Mesothelial cell of epicardium (in vitro differentiated cells): ENCODE measurements around the gene RCAN3. TPM values are rescaled to one million over a fixed set of nuclear protein-coding genes. Genes with fewer than 3 reads are reported as not detected.

Experiments used
- DNase-seq, 2 experiments: peaks; one replicate each; pipeline ENCODE4 v3.0.0; 2021; ENCODE audit warnings: low spot score in 2 of 2; ENCODE audit not compliant: unreplicated experiment in 2 of 2
- H3K27ac Mint-ChIP-seq: 2 replicates; pipeline ENCODE4 v1.8.0; 2021; ENCODE audit warnings: mixed read lengths
- H3K27me3 Mint-ChIP-seq: 2 replicates; pipeline ENCODE4 v1.8.0; 2021; ENCODE audit warnings: low read depth, mixed read lengths
- H3K36me3 Mint-ChIP-seq: 2 replicates; pipeline ENCODE4 v1.8.0; 2021; ENCODE audit warnings: mixed read lengths
- H3K4me1 Mint-ChIP-seq: 2 replicates; pipeline ENCODE4 v1.8.0; 2021; ENCODE audit warnings: mixed read lengths
- H3K4me3 Mint-ChIP-seq: 2 replicates; pipeline ENCODE4 v1.8.0; 2021; ENCODE audit warnings: mild to moderate bottlenecking, moderate library complexity, mixed read lengths
- H3K9me3 Mint-ChIP-seq: 2 replicates; pipeline ENCODE4 v1.8.0; 2021; ENCODE audit warnings: mixed read lengths
- CTCF ChIP-seq: fragments of 200-600 bp; sonication (generic); IDR thresholded peaks from one replicate; pipeline ENCODE4 v1.5.0; 2021; ENCODE audit warnings: antibody characterized with exemption; ENCODE audit not compliant: unreplicated experiment
- total RNA-seq: library from RNA; stranded (reverse); gene quantifications from 3 replicates; pipeline ENCODE4 v1.2.1, GENCODE V29; 2021

RCAN3 gene
- total RNA-seq, 1 donor from 2014 or later = 9.5 TPM

- Mint-ChIP-seq H3K36me3 (no peaks in the 10 kb centered on the region), H3K4me1 (peaks cover 8% of the 10 kb centered on the region), H3K27me3 (no peaks in the 10 kb centered on the region), H3K9me3 (no peaks in the 10 kb centered on the region), H3K27ac (no peak overlapping the region), H3K4me3 (no peak overlapping the region)
- no peak for DNase-seq
- no peak for TF ChIP-seq CTCF
Observed at GRCh38 chr1:24476571-24476970, 26.1 kb upstream of the RCAN3 start.

GRCh38 chr1:24477309-24477708 is 25.3 kb upstream of the RCAN3 start:
- no peaks in the 10 kb centered on the region for H3K27me3 Mint-ChIP-seq
- no peak overlapping the region for H3K4me3 Mint-ChIP-seq
- no peaks in the 10 kb centered on the region for H3K9me3 Mint-ChIP-seq
- no peak for DNase-seq
- H3K36me3 Mint-ChIP-seq = no peaks in the 10 kb centered on the region
- peaks cover 6% of the 10 kb centered on the region for H3K4me1 Mint-ChIP-seq
- H3K27ac Mint-ChIP-seq = no peak overlapping the region
- no peak for TF ChIP-seq CTCF

- Mint-ChIP-seq H3K36me3 (no peaks in the 10 kb centered on the region), H3K27me3 (no peaks in the 10 kb centered on the region), H3K4me1 (no peaks in the 10 kb centered on the region), H3K4me3 (no peak overlapping the region), H3K9me3 (no peaks in the 10 kb centered on the region), H3K27ac (no peak overlapping the region)
- no peak for TF ChIP-seq CTCF
- DNase-seq = no peak
Observed at GRCh38 chr1:24481101-24481500, 21.5 kb upstream of the RCAN3 start.

GRCh38 chr1:24481843-24482610 is 20.6 kb upstream of the RCAN3 start:
- H3K27me3 Mint-ChIP-seq = no peaks in the 10 kb centered on the region
- DNase-seq = no peak
- TF ChIP-seq CTCF = no peak
- no peaks in the 10 kb centered on the region for H3K9me3 Mint-ChIP-seq
- no peak overlapping the region for H3K4me3 Mint-ChIP-seq
- H3K36me3 Mint-ChIP-seq = no peaks in the 10 kb centered on the region
- no peaks in the 10 kb centered on the region for H3K4me1 Mint-ChIP-seq
- H3K27ac Mint-ChIP-seq = no peak overlapping the region

GRCh38 chr1:24483441-24483840 is 19.2 kb upstream of the RCAN3 start:
- Mint-ChIP-seq H3K9me3 (no peaks in the 10 kb centered on the region), H3K4me1 (no peaks in the 10 kb centered on the region), H3K27ac (no peak overlapping the region), H3K36me3 (no peaks in the 10 kb centered on the region), H3K27me3 (no peaks in the 10 kb centered on the region), H3K4me3 (no peak overlapping the region)
- DNase-seq = no peak
- TF ChIP-seq CTCF = no peak

- Mint-ChIP-seq H3K9me3 (peaks cover 4% of the 10 kb centered on the region), H3K4me1 (no peaks in the 10 kb centered on the region), H3K36me3 (no peaks in the 10 kb centered on the region), H3K27me3 (no peaks in the 10 kb centered on the region), H3K4me3 (no peak overlapping the region), H3K27ac (no peak overlapping the region)
- no peak for DNase-seq
- TF ChIP-seq CTCF = no peak
Observed at GRCh38 chr1:24484199-24484598, 18.4 kb upstream of the RCAN3 start.
